PC-3 (cell line): ENCODE results near the gene HIPK1.

Source experiments
- CTCF ChIP-seq: fragments of 300-600 bp; sonication (generic); conservative IDR thresholded peaks from 2 replicates; pipeline ENCODE4 v1.5.1; 2017; ENCODE audit warnings: antibody characterized with exemption, low read depth, mild to moderate bottlenecking, low read length
- EZH2phosphoT487 ChIP-seq: fragments of 300-600 bp; sonication (generic); IDR thresholded peaks from 2 replicates; pipeline ENCODE4 v1.6.1; 2018; ENCODE audit warnings: mild to moderate bottlenecking, antibody characterized with exemption, low read length, borderline replicate concordance

GRCh38 chr1:113984710-113985109, 55.6 kb downstream of the HIPK1 start:
- TF ChIP-seq CTCF (no peak), EZH2phosphoT487 (no peak)
